HEK293 (cell line): ENCODE results near the gene CINP.

Experiments used
- PATZ1 ChIP-seq: fragments of 450-650 bp; formaldehyde crosslinking; IDR thresholded peaks from 2 replicates; pipeline ENCODE4 v1.5.1; 2016; ENCODE audit warnings: missing biosample characterization, missing genetic modification characterization
- ZNF112 ChIP-seq: fragments of 450-650 bp; formaldehyde crosslinking; IDR thresholded peaks from 2 replicates; pipeline ENCODE4 v1.5.0; 2017; ENCODE audit warnings: missing biosample characterization, missing genetic modification characterization

GRCh38 chr14:102359341-102359740 lies 3.3 kb downstream of the CINP start:
- TF ChIP-seq ZNF112 (tag by site-specific recombination) (no peak), PATZ1 (no peak)
